ENCODE data around the gene DEUP1. TPM values are rescaled to one million over a fixed set of nuclear protein-coding genes. Genes with fewer than 3 reads are reported as not detected.

Gene DEUP1
- total RNA-seq, 4 donors from 2014 or later = not detected

- Histone ChIP-seq H3K36me3 (no peaks in the 10 kb centered on the region), H3K9me3 (no peaks in the 10 kb centered on the region), H3K4me3 (no peak overlapping the region), H3K4me1 (peaks cover 0 to 11% (median 0%) of the 10 kb centered on the region in 3 donors), H3K27me3 (peaks cover 16% of the 10 kb centered on the region), H3K27ac (no peak overlapping the region)
- no peak for ATAC-seq
- TF ChIP-seq POLR2AphosphoS5 (IDR thresholded peaks at IDR 0.05) (no peak), EP300 (IDR thresholded peaks at IDR 0.05) (no peak), POLR2A (IDR thresholded peaks at IDR 0.05) (no peak), CTCF (IDR thresholded peaks at IDR 0.05) (no peak)
- 83 to 95% methylated on average over 3 to 4 of the region's 4 CpGs for WGBS, 2 donors (ENCODE audit: low coverage in 1 of 2)
Observed at GRCh38 chr11:93326681-93327080, 3.9 kb upstream of the DEUP1 start.

DNA sequence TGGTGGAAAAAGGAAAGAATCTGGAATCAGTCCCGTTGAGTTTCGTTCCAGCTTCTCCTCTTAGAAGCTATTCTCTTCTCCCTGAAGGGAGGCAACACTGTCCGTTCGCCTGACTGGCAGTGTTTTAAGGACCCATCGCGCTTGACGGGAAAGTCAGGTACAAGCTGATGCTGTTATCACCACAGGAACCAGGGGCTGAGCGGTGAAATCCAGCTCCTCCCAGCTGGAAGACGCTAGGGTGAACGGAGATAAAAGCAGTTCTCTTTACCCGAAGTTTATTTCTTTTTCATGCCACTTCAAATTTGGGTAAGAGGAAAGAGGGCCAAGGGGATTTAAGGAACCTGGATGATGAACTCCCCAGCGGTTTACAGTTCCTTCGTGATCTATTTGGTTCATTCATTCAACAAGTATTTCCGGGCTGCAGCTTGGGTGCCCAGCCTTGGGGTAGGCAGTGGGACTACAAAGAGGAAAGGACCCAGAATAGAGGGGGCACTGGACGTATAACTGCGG is 551 bp upstream of the DEUP1 start:
- no peak overlapping the region for H3K27ac ChIP-seq
- ATAC-seq = peak; percentile 36
- H3K4me3 ChIP-seq = peak overlapping the region; percentile 20 to 50
- H3K36me3 ChIP-seq = no peaks in the 10 kb centered on the region
- peaks cover 18% of the 10 kb centered on the region for H3K27me3 ChIP-seq
- no peaks in the 10 kb centered on the region for H3K9me3 ChIP-seq
- H3K4me1 ChIP-seq = peaks cover 0 to 11% (median 0%) of the 10 kb centered on the region in 3 donors
- 1 to 3% methylated on average over 10 to 14 of the region's 16 CpGs for WGBS, 2 donors (ENCODE audit: low coverage in 1 of 2)
- TF ChIP-seq CTCF (IDR thresholded peaks at IDR 0.05) = no peak

DNA sequence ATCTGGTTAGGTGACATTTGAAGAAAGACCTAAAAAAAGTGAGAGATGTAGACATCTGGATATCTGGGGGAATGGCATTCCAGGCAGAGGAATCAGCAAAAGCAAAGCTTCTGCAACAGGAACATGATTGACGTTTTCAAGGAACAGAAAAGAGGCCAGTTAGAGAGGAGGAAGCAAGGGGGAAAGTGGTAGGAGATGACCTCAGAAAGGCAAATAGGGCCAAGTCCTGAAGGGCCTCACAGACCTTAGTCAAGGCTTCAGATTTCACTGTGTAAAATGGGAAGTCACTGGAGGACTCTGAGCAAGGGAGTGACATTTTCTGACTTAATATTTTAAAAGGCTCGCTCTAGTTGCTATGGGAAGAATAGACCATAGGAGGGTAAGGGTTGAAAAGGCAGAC is 9.7 kb downstream of the DEUP1 start:
- no peak for ATAC-seq
- H3K4me3 ChIP-seq = no peak overlapping the region
- no peaks in the 10 kb centered on the region for H3K9me3 ChIP-seq
- WGBS, 2 donors (ENCODE audit: low coverage in 1 of 2) = 58 to 75% methylated on average over 2 of the region's 2 CpGs
- no peak for TF ChIP-seq EP300 (IDR thresholded peaks at IDR 0.05)
- H3K27me3 ChIP-seq = no peaks in the 10 kb centered on the region
- no peaks in the 10 kb centered on the region for H3K36me3 ChIP-seq
- H3K27ac ChIP-seq = no peak overlapping the region
- no peaks in the 10 kb centered on the region for H3K4me1 ChIP-seq

GRCh38 chr11:93344855-93345333 is 14.4 kb downstream of the DEUP1 start:
- ATAC-seq = no peak
- Histone ChIP-seq H3K27me3 (no peaks in the 10 kb centered on the region), H3K27ac (no peak overlapping the region), H3K4me1 (no peaks in the 10 kb centered on the region), H3K9me3 (peaks cover 0 to 6% (median 0%) of the 10 kb centered on the region in 3 donors), H3K36me3 (no peaks in the 10 kb centered on the region), H3K4me3 (no peak overlapping the region)
- 88 to 95% methylated on average over 1 to 2 of the region's 2 CpGs for WGBS, 2 donors (ENCODE audit: low coverage in 1 of 2)
- TF ChIP-seq POLR2A (IDR thresholded peaks at IDR 0.05) = no peak
- TF ChIP-seq CTCF (IDR thresholded peaks at IDR 0.05) = no peak
- TF ChIP-seq POLR2AphosphoS5 (IDR thresholded peaks at IDR 0.05) = no peak
- TF ChIP-seq EP300 (IDR thresholded peaks at IDR 0.05) = no peak

GRCh38 chr11:93348930-93349329 is 18.4 kb downstream of the DEUP1 start:
- H3K36me3 ChIP-seq = no peaks in the 10 kb centered on the region
- no peak for TF ChIP-seq CTCF (IDR thresholded peaks at IDR 0.05)
- TF ChIP-seq POLR2AphosphoS5 (IDR thresholded peaks at IDR 0.05) = no peak
- no peak for TF ChIP-seq POLR2A (IDR thresholded peaks at IDR 0.05)
- TF ChIP-seq EP300 (IDR thresholded peaks at IDR 0.05) = no peak
- WGBS, 2 donors (ENCODE audit: low coverage in 1 of 2) = 68 to 81% methylated on average over 2 of the region's 2 CpGs
- peaks cover 0 to 14% (median 0%) of the 10 kb centered on the region in 3 donors for H3K9me3 ChIP-seq
- H3K4me1 ChIP-seq = no peaks in the 10 kb centered on the region
- no peak overlapping the region for H3K4me3 ChIP-seq
- no peak overlapping the region for H3K27ac ChIP-seq
- H3K27me3 ChIP-seq = no peaks in the 10 kb centered on the region
- ATAC-seq = no peak
